GM18861 (cell line): ENCODE data around the gene C2CD2.
A peak's percentile ranks its signal among the peaks of the same experiment; 100 is the strongest.

Experiments used
- ATAC-seq: cut with Tn5 transposase; IDR thresholded peaks from one replicate; pipeline ENCODE4 v1.9.1; 2021; ENCODE audit not compliant: unreplicated experiment

C2CD2 gene

DNA sequence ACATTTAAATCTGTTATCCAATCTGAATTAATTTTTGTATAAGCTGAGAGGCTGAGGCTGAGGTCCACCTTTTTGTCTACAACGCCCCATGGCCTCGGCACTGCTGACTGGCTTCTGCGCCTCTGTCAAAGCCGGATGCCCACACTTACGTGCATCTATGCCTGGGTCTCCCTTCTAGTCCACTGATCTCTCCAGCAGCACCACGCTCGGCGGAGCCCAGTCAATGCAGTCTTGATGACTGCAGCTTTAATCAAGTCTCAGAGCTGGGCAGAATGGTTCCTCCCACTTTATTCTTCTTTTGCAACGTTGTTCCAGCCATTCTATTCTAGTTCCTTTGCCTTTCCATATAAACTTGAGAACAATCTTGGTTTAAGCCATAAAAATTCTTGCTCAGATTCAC lies 84.0 kb downstream of the C2CD2 start:
- ATAC-seq: no peak

DNA sequence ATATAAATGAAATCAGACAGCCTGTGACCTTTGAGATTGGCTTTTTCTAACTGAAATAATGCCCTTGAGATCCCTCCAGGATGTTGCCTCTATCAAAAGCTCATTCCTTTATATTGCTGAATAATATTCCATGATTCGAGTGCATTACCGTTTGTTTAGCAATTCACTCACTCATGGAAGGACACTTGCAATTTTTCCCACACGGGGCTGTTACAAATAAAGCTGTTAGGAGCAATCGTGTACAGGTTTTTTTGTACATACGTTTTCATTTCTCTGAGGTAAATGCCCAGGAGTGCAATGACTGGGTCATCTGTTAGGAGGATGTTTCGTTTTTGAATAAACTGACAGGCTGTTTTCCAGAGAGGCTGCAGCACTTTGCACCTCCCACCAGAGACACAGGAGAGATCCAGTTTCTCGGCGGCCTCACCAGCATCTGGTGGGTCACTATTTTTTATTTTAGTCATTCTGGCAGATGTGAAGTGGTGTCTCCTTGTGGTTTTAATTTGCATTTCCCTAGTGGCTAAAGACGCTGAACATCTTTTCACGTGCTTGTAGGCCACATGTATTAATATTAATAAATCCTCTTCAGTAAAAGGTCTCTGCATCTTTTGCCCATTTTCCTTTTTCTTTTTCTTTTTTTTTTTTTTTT lies 85.6 kb downstream of the C2CD2 start:
- ATAC-seq: peak; percentile 56

DNA sequence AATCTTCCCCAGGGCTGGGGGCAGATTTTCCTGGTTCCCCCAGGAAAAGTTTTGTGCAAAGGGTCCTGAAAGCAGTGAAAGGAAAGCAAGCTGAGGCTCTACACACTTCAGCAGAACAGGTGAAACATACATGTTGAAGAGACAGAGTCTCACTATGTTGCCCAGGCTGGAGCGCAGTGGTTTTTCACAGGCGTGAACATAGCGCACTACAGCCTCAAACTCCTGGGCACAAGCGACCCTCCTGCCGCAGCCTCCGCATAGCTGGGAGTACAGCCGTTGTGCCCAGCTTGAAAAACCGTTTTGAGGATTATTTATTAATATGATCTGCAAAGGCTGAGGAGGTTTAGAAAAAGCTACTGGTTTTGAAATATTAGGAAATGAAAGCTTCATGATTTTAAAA lies 86.5 kb downstream of the C2CD2 start:
- no peak for ATAC-seq

DNA sequence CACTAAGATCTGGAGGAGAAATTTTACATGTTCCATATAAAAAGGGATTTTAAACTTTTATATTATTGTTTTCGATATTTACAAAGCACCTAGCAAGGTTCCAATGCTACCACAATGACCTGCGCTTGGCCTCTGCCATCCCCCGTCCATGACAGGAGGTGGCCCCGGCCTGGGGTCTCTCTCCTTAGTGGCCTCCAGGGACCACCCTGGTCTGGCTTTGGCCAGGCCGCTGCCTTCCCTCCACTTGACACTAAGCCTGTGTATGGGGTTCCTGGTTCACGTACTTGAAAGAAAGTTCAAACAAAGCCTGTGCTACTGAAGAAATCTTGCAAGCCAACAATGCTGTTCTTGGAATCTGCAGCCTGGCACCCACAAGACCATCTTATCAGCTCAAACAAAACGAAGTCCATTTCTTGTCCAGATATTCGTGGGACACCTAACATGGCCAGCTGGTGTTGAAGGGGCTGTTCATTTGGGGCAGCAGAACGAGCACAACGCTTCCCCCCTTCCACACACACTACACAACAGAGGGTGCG lies 87.5 kb downstream of the C2CD2 start:
- ATAC-seq: no peak

DNA sequence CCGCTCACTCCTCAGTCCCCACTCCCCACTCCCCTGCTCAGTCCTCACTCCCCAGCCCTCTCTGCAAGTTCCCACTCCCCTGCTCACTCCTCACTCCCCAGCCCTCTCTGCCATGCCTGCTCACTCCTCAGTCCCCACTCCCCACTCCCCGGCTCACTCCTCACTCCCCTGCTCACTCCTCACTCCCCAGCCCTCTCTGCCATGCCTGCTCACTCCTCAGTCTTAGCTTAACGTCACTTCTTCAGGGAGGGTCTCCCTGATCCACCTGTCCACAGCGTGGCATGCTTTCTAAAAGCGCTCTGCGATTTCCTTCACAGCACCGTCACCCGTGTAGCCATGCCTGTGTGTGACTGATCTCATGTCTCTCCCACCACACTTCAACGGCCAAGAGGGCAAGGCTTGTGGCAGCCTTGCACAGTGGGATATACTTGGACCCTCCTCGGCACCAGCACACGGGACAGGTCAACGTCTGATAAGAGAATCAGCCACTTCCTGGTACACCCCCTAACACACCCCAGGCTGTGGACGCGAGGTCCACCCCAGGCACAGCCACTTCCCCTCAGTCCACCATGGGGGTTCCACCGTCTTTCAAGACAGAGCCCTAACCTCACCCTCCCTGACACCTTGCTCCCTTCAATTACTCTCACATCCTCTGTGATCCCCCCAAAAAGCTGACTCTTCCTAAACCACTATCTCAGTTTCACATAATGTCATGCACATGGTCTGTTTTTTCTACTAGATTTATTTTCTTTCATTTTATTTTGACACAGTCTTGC lies 88.6 kb downstream of the C2CD2 start:
- peak; percentile 39 for ATAC-seq

DNA sequence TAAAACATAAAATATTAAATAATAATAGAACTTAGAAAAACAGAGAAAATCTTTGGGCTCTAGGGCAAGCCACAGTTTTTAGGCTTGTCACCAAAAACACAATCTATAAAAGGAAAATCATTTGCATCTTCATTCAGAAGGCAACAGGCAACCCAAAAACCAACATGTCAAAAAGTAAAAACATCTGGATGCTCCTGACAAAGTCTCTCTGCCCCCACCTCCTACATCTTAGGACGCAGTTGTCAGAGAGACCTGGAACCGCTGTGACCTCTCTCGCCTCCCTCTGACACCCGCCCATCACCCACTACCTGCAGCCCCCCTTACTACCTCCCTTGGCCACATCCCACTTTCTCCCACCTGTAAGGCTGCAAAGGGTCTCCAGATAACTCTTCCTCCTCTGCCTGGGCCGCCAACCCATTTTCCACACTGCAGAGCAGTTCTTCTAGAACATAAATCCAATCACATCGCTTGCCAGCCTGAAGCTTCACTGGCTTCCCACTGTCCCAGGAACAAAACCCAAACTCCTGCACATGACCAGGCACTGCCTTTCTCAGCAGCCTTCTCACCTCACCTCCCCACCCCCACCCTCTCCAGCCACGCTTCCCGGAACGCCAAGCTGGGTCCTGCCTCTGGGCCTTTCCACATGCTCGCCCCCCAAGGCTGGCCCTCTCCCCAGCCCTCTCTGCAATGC lies 89.4 kb downstream of the C2CD2 start:
- no peak for ATAC-seq

DNA sequence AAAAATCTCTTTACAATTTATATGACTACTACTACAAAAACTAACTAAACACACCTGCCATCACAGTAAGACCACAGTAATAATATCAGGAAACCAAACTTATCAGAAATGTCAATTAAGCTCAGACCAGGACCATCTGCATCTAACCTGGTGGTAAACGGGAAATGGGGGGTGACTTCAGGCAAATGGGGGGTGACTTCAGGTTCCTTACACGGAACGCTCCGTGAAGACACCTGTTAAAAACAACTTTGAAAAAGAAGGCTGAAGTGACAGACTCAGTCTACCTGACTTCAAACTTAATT lies 90.4 kb downstream of the C2CD2 start:
- no peak for ATAC-seq

DNA sequence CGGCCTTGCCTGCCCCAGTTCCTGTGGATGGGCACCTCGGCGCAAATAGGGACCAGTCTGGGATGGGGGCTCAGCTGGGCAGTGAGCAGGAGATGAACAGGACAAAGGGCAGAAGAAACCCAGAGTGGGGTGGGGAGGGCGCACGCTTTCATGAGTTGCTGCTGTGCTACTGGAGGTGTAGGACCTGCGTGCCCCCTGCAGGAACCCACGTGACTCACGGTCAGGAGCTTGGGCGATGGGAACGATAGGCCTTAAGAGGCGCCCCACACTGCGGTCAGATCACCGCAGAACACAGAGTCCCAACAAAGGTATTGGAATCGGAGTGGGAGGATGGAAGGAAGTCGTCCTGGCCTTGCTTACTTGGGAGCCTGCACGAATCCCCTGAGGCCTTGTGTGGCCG lies 91.8 kb downstream of the C2CD2 start:
- ATAC-seq: no peak

DNA sequence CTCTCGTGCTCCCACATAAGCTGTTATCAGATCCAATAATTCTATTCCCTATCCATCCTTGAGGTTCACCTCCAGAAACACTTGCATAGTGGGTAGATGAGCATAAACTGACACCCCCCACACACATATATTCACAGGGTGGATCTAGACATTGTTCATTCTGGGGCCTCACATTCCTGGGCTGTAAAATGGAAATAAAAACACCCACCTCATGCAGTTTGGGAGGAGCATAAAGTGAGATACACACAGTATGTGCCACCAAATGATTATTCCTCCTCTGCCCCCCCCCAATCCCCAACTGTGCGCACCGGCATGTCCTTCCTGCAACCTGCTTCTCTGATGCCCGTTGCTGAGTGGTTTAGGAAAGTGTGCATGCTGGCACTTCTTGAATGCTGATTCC lies 92.6 kb downstream of the C2CD2 start:
- no peak for ATAC-seq

DNA sequence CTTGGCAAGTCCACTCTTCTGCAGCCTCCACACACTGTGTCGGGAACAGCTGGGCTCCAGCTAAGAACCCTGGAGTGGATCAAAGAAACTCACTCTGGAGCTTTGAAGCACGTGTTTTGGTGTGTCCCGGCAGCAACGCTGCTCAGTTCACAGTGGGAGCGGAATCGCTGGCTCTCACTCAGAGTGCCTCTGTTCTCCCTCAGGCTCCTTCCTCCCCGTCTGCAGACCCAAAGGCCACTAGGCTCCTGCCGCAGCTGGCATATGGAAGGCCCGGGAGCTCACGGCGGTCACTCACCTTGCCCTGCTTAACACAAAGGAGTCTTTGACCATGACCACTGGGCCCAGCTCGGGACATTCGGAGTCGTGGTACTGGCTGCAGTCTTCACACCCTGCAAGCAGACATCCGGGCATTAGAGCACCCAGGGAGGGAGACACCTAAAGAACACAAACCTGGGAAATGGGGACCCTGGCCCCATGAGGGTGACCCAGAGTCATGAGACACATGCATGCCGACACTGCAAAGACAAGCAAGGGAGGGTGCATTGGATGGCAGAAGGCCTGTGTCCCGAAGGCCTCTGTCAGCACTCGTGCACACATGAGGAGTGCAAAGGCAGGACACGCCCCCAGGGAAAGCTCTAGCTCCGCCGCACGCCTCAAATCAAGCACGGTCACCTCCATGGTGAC lies 94.4 kb downstream of the C2CD2 start:
- ATAC-seq: no peak

DNA sequence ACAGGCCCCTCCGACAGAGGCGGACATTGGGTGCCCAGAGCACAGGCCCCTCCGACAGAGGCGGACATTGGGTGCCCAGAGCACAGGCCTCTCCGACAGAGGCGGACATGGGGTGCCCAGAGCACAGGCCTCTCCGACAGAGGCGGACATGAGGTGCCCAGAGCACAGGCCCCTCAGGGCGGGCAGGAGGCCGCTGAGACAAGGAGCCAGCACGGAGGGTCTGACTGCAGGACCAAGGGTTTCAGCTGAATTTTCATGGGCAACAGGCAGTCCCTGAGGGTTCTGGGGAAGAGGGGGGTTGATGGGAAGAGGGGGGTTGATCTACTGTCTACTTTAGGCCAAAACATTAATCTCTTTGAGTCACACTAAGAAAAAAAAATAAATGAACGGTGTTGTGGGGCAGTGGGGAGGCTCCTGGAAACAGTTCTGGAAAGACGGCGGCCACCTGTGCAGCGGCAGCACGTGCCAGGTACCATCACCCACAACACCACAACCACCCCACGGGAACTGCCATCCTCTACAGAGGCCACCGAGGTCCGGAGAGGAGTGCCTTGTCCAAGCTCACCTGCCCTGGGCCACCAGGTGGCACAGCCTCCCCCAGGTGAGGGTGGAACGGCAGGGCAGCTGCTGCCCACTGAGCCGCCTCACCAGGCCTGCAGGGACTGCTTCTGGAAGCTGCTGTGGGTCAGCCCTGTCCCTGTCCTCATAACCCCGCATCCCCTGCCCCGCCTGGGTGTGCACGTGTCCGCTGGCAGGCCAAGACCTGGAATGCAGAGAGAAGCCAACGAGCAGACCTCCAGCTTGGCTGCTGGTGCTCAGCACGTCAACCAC lies 95.1 kb downstream of the C2CD2 start:
- no peak for ATAC-seq

DNA sequence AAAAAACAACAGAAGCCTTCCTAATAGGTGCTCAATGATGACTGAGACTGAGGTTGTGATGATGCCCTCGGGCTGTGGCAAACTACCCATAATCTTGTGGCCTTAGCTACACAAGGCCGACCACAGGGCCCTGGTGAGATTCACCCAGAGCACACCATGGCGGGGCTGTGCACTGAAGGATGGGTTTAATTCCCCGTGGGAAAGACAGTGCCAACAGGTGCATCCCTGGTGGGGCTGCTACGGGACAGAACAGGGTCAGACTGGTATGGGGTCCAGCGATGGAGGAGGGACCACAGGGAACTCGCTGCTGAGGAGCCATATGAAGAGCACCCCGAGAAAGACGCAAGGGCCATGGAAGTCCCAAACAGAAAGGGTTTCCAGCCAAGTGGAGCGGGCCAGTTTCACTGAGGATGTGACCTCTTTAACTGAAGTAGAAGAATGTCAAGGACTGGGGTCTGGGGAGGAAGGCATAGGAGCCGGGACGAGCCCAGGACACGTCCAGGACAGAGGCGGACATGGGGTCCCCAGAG lies 96.0 kb downstream of the C2CD2 start:
- no peak for ATAC-seq

DNA sequence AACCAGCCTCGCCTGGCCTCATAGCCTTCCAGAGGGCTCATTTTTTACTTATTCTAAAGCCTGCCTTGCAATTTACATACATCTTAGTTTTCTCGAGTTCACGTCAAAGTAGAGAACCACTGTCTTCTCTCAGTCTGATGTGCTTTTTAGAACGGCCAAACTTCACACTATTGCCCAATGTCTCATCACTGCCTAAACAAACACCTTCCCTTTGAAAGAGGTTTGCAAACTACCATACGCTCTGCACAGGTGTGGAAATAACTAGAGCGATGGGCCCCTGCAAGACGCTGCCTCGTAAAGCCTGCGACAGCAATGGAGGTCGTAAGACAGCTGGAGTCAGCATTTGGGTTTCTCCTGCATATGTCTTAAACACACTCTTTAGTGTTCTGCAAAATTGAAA lies 97.2 kb downstream of the C2CD2 start:
- ATAC-seq: no peak

DNA sequence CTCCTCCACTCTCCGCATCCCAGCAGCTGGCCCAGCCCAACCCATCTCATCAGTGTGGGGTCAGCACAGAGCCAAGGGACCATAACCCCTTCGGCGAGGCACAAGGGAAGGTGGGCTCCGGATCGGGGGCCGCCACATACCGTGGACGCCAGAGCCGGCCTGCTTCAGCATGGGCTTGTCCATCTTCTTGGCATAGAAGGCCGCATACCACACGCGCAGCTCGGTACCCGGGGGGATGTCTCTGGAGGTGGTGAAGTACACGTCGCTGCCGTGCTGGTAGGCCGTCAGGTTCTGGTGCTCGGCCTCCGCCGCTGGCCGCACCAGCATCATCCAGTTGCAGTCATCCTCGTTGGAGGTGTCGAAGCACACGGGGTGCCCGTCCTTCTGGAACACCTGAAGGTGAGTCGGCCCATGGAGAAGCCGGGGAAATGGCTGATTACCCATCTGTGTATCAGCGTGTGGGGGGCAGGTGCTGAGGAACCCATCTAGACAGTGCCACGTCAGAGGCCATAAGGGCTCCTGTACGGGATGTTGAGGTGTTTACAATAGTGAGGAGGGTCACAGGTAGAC lies 99.3 kb downstream of the C2CD2 start:
- no peak for ATAC-seq

DNA sequence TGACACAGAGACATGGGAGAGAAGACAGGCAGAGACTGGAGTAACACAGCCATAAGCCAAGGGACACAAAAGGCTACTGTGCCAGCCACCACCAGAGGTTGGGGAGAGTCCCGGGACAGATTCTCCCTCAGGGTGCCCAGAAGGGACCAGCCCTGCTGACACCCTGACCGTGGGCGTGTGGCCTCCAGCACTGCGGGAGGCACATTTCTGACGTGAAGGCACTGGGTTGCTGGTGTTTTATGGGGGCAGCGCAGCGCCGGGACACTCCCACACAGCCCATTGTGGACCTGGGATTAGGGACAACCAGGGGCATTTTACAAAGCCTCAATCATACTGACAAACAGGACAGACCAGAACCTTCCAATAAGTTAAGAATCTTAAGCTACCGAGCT lies 100.9 kb downstream of the C2CD2 start:
- ATAC-seq: no peak

DNA sequence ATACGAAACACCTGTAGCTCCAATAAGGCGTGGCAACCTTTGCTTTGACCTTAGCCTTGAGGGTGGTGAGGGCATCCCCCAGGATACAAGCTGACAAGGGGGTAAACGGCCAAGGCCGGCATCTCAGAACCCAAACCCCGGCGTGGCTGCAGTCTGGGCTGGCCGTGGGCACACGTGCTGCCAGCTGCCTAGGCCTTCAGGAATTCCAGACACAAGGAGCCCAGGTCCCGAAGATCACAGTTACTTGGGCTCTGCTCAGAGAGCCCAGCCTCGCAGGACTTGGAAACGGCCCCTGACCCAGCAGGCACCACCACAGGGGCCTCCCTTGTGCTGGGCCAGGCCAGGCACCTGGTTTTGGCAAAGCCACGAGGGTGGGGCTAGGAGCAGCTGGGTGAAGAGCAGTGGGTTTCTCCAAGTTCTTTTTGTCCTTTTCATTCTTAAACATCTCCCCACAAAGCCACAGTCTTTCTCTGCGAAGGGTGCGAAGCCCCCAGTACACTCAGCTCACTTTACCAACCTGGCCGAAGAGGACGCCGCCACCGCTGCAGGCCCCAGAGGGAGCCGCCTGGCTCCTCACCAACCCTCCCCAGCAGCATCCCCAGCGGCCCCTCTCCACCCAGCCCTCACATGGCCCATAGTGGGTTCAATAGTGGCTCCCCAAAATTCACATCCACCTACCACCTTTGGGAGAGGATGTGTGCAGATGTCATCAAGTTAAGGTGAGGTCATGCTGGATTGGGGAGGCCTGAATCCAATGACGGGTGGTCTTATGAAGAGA lies 101.5 kb downstream of the C2CD2 start:
- ATAC-seq: no peak

DNA sequence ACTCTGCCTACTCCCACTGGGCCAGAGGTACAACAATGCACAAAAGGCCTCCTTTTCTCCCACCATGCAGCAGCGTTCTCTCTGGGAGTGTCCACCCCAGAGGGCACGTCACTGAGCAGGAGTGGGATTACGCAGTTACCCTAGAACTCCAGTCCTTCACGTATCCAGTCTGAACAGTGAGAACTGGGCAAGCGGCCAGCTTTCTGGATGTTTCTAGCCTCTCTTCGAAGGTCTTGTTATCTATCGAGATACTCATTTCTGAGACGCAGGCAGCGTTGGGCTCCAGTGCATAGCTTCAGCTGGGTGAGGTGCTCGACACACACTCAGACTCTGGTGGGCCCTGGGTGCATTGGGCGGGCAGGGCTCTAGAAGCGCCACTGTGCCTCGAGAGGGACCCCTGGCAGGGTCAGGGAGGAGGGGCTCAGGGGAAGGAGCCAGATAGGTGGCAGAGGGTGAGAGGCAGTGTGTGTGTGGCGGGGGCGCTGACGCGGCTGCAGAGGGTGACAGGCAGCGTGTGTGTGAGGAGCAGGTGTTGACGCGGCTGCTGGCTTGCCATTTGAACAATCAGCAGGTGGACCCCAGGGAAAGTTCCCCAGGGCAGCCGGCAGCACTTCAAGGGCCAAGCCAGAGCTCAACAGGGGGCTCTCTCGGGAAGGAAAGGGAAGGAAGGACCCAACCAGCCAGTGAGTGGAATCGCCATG lies 102.6 kb downstream of the C2CD2 start:
- ATAC-seq: no peak

DNA sequence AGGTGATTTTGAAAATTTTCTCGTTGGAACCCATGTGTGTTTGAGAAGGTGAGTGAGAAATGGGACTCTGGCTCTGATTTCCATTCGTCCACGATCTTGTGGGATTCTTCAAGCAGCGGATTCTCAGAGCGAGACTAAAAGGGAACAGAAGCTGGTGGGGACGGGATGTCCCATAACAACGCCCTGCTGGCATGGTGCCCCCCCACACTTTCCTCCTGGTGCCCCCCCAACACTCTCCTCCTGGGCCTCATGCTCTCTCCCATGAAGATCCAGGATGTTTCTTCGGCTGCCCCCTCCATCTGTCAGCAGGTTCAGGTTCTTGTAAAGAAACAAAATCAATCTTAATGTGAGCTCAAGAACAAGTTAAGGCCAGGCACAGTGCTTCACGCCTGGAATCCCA lies 103.7 kb downstream of the C2CD2 start:
- no peak for ATAC-seq
